Fibroblast of the aortic adventitia (primary cell): Measurements from ENCODE around the gene RAB10. TPM values are rescaled to one million over a fixed set of nuclear protein-coding genes. Genes with fewer than 3 reads are reported as not detected.
"Not testable (repeated sequence)": the region's sequence is repeated elsewhere in the genome, so short reads cannot be mapped to it uniquely, and the experiment has no call there.

Experiments
- DNase-seq: peaks from one replicate; pipeline ENCODE4 v3.0.0-alpha.2; 2010; ENCODE audit warnings: low read depth
- H3K4me3 ChIP-seq: 2 replicates; pipeline ENCODE4 v1.5.1; 2011; ENCODE audit warnings: low read depth, mild to moderate bottlenecking, control low read depth, low read length, moderate library complexity
- CTCF ChIP-seq: IDR thresholded peaks from 2 replicates; pipeline ENCODE4 v1.5.1; 2011; ENCODE audit warnings: mild to moderate bottlenecking, low read length, control low read depth, inconsistent platforms; ENCODE audit not compliant: insufficient read depth
- total RNA-seq: library from RNA; depleted of rRNA; stranded (reverse); fragments of >200 nt; gene quantifications from 2 replicates; pipeline ENCODE4 v1.2.3, GENCODE V29; 2012; ENCODE audit warnings: low replicate concordance

The RAB10 gene
- total RNA-seq, 1 donor = 234 TPM

- TF ChIP-seq CTCF = no peak
- no peak for DNase-seq
Measured at GRCh38 chr2:25994509-25994908, 39.4 kb upstream of the RAB10 start.

GRCh38 chr2:25996844-25997243, 37.0 kb upstream of the RAB10 start:
- DNase-seq = peak; percentile 85

More at GRCh38 chr2:25994509-25994908, 39.4 kb upstream of the RAB10 start:
- H3K4me3 ChIP-seq = no peak overlapping the region

GRCh38 chr2:25998816-25999383, 35.0 kb upstream of the RAB10 start:
- H3K4me3 ChIP-seq, DNase-seq: not testable (repeated sequence)

More at GRCh38 chr2:25996844-25997243, 37.0 kb upstream of the RAB10 start:
- TF ChIP-seq CTCF = no peak
- no peak overlapping the region for H3K4me3 ChIP-seq

- not testable (repeated sequence) for H3K4me3 ChIP-seq, DNase-seq
Measured at GRCh38 chr2:25999406-25999805, 34.5 kb upstream of the RAB10 start.

GRCh38 chr2:26000561-26001082, 33.3 kb upstream of the RAB10 start:
- no peak for DNase-seq
- TF ChIP-seq CTCF = no peak
- no peak overlapping the region for H3K4me3 ChIP-seq

GRCh38 chr2:26001743-26002351, 32.0 kb upstream of the RAB10 start:
- TF ChIP-seq CTCF = no peak
- DNase-seq = peak; percentile 91
- no peak overlapping the region for H3K4me3 ChIP-seq

- DNase-seq = no peak
- no peak overlapping the region for H3K4me3 ChIP-seq
- TF ChIP-seq CTCF = no peak
Measured at GRCh38 chr2:26002632-26003310, 31.1 kb upstream of the RAB10 start.
